Skeletal muscle satellite cell (primary cell): Measurements from ENCODE around the gene IRF2BP2.

Experiments used
- H3K27me3 ChIP-seq: 2 replicates; pipeline ENCODE4 v1.7.0; 2013; ENCODE audit warnings: low read length; ENCODE audit not compliant: control insufficient read depth, insufficient read depth
- H3K36me3 ChIP-seq: 2 replicates; pipeline ENCODE4 v1.7.0; 2013; ENCODE audit warnings: mild to moderate bottlenecking, control low read depth, low read length; ENCODE audit not compliant: insufficient read depth
- H3K4me1 ChIP-seq: 2 replicates; pipeline ENCODE4 v1.7.0; 2013; ENCODE audit warnings: low read length; ENCODE audit not compliant: control insufficient read depth, insufficient read depth
- H3K4me2 ChIP-seq: 2 replicates; pipeline ENCODE4 v1.7.0; 2013; ENCODE audit warnings: mild to moderate bottlenecking, low read length
- H3K4me3 ChIP-seq: 2 replicates; pipeline ENCODE4 v1.7.0; 2013; ENCODE audit warnings: low read length
- H3K9ac ChIP-seq: 2 replicates; pipeline ENCODE4 v1.7.0; 2013; ENCODE audit warnings: mild to moderate bottlenecking, low read depth, low read length, moderate library complexity
- H3K9me3 ChIP-seq: replicated peaks from 2 replicates; pipeline ENCODE4 v1.7.0; 2013; ENCODE audit warnings: mild to moderate bottlenecking, control low read depth, low read length

IRF2BP2 gene

DNA sequence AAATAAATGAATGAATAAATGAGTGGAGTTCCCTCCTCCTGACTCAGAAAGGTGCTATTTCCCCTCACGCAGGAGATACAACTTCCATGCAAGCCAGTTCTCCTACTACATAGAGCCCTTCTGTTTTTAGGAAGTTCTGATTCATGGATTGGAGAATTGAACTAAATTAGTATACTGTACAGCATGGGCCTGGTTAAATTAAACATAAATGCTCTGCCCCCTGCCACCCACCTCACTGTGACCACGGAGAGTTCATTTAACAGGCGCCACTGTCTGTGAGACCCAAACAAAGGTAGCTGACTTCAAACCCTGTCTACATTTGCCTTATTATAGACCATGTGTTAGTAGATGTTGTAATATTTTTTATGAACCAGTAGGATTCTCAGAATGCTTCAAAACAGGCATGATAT is 9.1 kb upstream of the IRF2BP2 start:
- H3K4me1 ChIP-seq, result peaks cover 73% of the 10 kb centered on the region

DNA sequence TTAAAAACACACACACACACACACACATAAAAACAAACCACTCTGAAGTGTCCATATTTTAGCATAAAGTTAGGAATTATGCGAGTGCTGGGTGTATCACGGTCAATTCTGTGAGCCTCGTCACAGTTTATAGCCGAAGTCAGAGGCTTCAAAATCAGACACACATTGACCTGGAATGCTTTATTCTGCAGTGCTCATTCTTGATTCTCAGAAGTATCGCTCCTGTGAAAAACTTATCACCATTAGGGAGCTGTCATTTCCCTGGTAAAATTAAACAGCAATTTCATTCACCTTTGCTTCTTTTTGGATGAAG is 8.7 kb upstream of the IRF2BP2 start:
- no peak overlapping the region for H3K4me3 ChIP-seq
- peak overlapping the region; percentile 80 for H3K9ac ChIP-seq
- peaks cover 77% of the 10 kb centered on the region for H3K4me1 ChIP-seq
- H3K36me3 ChIP-seq, result no peaks in the 10 kb centered on the region
- peak overlapping the region; percentile 42 for H3K4me2 ChIP-seq
- no peaks in the 10 kb centered on the region for H3K9me3 ChIP-seq
- no peaks in the 10 kb centered on the region for H3K27me3 ChIP-seq

More for the DNA sequence above, 9.1 kb upstream of the IRF2BP2 start:
- Histone ChIP-seq H3K36me3 (no peaks in the 10 kb centered on the region), H3K4me2 (peak overlapping the region; percentile 42), H3K9me3 (no peaks in the 10 kb centered on the region), H3K4me3 (no peak overlapping the region), H3K27me3 (no peaks in the 10 kb centered on the region), H3K9ac (peak overlapping the region; percentile 80)

DNA sequence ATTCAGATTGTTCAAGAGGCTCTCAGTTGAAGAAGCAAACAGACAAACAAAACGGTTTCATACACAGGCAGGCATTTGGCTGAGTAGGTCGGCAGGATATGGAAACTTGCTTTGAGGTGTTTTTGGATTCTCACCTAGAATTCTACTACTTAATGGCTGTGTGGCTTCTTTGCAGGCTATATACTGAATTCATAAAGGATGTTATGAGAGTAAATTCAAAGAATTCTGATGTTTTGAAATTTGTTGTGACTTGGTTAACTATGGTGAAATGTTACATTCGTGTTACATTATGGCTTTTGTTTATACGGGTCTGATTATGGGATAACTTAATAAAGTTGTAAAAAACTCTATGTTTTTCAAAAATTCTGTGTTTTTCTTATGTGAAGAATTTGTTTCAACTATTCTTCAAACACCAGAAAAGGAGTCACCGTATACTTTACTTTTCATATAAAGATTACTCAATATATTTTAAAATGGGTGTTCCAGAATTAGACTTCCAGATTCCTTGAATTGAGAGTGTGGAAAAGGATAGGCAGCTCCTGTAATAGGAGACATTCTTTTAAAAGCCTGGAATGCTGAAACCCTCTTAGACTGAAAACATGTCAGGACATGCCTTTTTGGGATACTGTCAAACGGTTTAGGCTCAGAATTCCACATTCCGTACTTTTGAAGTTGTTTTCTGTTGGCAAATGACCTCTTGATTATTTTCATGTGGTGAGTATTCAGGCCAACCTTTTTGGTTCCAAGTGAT is 8.2 kb upstream of the IRF2BP2 start:
- H3K4me2 ChIP-seq, result peak overlapping the region; percentile 42
- no peaks in the 10 kb centered on the region for H3K36me3 ChIP-seq
- H3K9me3 ChIP-seq, result no peaks in the 10 kb centered on the region
- peaks cover 82% of the 10 kb centered on the region for H3K4me1 ChIP-seq
- H3K4me3 ChIP-seq, result no peak overlapping the region
- no peaks in the 10 kb centered on the region for H3K27me3 ChIP-seq
- H3K9ac ChIP-seq, result peak overlapping the region; percentile 80

DNA sequence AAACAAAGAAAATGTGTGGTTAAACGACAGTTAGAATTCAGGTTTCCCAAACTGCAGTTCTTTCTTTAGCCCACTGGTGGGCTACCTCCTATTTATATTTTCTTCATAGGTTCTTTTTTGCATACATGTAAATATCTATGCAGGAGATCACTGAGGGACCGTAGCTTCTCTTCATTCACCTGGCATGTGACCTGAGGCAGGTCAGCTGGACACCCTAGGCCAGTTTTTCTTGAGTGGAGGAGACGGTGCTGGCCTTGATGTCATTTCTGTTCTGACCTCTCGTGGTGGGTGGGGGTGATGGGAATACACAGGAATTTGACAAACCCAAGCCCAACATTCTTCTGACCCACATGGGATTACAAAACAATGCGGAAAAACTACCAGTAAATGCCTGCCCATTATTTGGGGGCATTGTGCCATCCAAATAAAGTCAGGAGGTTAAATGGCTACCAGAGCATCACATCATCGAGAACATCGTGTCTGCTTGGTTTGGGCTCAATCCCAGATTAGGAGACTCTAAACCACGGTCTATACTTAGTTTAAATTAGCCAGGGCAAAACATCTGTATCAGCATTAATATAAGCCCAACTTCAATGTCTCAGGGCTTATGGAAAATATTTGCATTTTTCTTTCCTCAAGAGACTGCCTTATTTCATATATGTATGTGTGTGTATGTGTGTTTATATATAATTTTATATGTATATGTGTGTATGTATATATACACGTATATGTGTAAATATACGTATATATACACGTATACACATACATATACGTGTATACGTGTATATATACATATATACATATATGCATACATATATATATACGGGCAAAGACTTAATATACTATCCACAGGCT is 7.4 kb upstream of the IRF2BP2 start:
- H3K4me2 ChIP-seq, result peak overlapping the region; percentile 42
- H3K4me1 ChIP-seq, result peaks cover 85% of the 10 kb centered on the region
- H3K9me3 ChIP-seq, result no peaks in the 10 kb centered on the region
- no peak overlapping the region for H3K4me3 ChIP-seq
- peak overlapping the region; percentile 80 for H3K9ac ChIP-seq
- H3K27me3 ChIP-seq, result no peaks in the 10 kb centered on the region
- H3K36me3 ChIP-seq, result no peaks in the 10 kb centered on the region

DNA sequence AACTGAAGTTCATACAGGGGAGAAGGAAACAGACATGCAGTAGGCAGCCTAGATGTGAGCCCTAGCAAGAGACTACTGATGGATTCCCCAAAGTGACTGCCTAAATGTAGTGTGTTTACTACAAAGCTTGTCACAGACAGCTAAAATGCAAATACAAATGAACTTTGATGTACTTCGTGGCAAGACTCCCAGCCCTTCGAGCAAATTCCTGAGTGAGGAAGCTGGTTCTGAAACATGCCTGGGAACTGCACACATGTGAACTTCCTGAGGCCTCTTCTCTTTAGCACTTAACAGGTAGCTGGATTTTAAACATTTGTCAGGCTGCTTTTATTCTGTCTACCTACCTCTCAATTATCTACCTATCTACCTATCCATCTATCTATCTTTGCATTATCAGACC is 6.7 kb upstream of the IRF2BP2 start:
- peaks cover 86% of the 10 kb centered on the region for H3K4me1 ChIP-seq
- peak overlapping the region; percentile 77 for H3K9ac ChIP-seq

DNA sequence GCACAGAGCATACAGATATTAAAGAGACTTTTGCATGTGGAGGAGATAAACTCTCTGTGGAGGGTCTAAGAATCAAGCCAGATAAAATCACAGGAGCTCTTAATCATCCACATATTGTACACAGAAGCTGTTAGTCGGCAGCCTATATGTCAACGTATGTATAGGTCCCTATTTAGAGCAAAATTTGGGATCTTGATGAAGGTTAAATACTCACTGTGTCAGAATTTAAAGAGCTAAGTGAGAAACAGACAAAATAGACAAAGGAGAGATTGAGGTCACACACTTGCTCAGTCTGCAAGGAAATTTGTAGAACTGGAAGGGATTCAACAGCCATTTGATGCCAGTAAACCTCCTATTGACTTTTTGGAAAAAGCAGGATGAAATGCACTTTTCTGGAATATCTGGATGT is 4.1 kb upstream of the IRF2BP2 start:
- no peaks in the 10 kb centered on the region for H3K36me3 ChIP-seq
- H3K9ac ChIP-seq, result peak overlapping the region; percentile 98
- no peak overlapping the region for H3K4me3 ChIP-seq
- H3K27me3 ChIP-seq, result no peaks in the 10 kb centered on the region
- H3K4me1 ChIP-seq, result peaks cover 71% of the 10 kb centered on the region
- no peaks in the 10 kb centered on the region for H3K9me3 ChIP-seq
- peak overlapping the region; percentile 74 for H3K4me2 ChIP-seq

More for the DNA sequence above, 6.7 kb upstream of the IRF2BP2 start:
- Histone ChIP-seq H3K9me3 (no peaks in the 10 kb centered on the region), H3K4me3 (no peak overlapping the region), H3K4me2 (peak overlapping the region; percentile 12), H3K36me3 (no peaks in the 10 kb centered on the region), H3K27me3 (no peaks in the 10 kb centered on the region)

DNA sequence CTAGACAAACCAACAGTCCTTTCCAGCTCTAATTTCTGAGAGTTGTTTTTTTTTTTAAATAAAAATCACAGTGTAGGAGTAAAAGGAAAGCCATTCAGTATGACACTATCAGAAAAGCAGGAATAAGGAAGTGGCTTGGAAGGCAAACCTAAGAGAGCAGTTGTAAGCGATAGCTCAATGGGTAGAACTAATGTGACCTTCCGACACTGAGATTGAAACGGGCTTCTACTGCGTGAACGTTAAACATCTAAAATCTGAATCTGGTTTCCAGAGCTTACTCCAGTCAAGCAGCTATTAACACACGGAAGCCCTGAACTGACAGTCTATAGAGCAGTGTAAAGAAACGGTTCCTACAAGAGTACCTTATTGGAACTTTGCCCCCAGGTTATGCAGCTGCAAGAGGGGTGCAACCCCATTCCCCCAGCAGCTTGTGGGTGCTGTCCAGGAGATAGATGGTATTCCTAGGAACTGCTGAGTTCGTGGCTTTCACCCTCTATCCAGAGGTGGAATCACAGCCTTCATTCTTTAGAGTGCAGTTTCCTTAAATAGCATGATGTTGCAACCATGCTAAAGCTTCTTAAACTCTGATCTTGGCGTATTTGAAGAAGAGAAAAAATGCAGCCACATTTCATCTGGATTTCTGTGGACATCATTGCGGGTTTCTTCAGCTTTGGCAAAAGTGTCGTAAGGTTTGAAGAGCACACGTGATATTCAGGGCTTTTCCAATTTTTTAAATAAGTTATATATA is 3.3 kb upstream of the IRF2BP2 start:
- Histone ChIP-seq H3K9ac (peak overlapping the region; percentile 98), H3K4me1 (peaks cover 64% of the 10 kb centered on the region)

DNA sequence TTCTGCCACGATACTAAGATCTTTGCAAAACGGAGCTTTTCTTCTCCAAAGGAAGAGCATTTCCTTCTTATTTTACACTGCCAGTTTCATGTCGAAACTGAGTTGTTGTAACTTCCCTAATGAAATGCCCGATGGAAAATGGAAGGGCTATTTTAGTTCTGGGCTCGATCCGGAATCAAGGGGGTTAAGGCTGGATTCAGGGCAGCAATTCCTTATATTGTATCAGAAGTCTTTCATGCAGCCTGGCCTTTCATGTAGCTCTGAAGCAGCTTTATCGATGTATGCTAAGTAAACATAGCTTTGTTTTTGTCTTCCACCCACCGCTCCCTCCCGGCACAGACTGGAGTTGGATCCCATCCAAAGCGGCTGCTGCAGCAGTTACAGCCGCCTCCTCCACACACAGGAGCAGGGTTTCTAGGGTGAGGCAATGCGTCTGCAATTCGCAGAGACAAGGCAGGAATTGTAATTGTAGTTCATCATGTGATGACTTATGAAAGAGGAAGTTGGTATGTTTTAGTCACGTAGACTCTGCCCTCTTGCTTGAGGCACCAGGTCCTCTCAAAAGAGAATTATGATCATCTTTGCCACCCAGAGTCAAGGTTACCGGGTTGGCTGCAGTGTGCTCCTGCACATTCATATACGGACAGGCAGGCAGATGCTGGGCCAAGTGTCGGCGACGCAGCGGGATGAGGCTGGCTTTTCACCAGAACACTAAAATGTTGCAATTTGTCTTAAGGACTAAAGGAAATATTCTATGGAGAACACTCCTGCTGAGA is 2.6 kb upstream of the IRF2BP2 start:
- peak overlapping the region; percentile 47 for H3K4me3 ChIP-seq
- peak overlapping the region; percentile 74 for H3K4me2 ChIP-seq
- H3K9me3 ChIP-seq, result no peaks in the 10 kb centered on the region
- H3K36me3 ChIP-seq, result peaks cover 13% of the 10 kb centered on the region
- H3K27me3 ChIP-seq, result no peaks in the 10 kb centered on the region
- H3K9ac ChIP-seq, result peak overlapping the region; percentile 98
- peaks cover 56% of the 10 kb centered on the region for H3K4me1 ChIP-seq

More for the DNA sequence above, 3.3 kb upstream of the IRF2BP2 start:
- peak overlapping the region; percentile 74 for H3K4me2 ChIP-seq
- peaks cover 6% of the 10 kb centered on the region for H3K36me3 ChIP-seq
- H3K27me3 ChIP-seq, result no peaks in the 10 kb centered on the region
- H3K4me3 ChIP-seq, result peak overlapping the region; percentile 47
- H3K9me3 ChIP-seq, result no peaks in the 10 kb centered on the region

DNA sequence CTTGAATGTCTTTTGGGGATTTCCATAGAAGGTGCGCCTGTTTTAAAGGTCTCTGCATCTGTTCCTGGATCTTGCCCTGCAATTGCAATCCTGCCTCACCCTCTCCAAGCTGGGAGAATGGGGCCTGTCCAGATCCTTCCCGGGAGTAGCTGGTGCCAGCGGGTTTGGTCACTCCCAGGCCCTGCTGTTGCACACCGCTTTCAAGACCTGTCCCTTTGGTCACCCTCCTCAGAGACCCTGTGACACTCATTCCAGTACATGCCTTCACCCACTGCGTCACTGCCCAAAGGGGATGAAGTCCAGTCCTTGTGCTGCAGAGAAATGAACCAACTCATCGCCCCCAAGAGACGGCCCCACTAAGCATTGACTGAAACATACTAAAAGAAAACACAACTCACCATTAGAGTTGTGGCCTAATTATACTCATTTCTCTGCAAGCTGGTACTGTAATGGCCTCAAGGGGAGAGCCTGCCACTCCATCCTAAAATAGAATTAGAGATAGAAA is 1.9 kb upstream of the IRF2BP2 start:
- H3K4me3 ChIP-seq, result peak overlapping the region; percentile 43
- no peaks in the 10 kb centered on the region for H3K9me3 ChIP-seq
- H3K27me3 ChIP-seq, result no peaks in the 10 kb centered on the region
- peak overlapping the region; percentile 74 for H3K4me2 ChIP-seq
- peaks cover 19% of the 10 kb centered on the region for H3K36me3 ChIP-seq
- peak overlapping the region; percentile 98 for H3K9ac ChIP-seq
- H3K4me1 ChIP-seq, result peaks cover 50% of the 10 kb centered on the region

DNA sequence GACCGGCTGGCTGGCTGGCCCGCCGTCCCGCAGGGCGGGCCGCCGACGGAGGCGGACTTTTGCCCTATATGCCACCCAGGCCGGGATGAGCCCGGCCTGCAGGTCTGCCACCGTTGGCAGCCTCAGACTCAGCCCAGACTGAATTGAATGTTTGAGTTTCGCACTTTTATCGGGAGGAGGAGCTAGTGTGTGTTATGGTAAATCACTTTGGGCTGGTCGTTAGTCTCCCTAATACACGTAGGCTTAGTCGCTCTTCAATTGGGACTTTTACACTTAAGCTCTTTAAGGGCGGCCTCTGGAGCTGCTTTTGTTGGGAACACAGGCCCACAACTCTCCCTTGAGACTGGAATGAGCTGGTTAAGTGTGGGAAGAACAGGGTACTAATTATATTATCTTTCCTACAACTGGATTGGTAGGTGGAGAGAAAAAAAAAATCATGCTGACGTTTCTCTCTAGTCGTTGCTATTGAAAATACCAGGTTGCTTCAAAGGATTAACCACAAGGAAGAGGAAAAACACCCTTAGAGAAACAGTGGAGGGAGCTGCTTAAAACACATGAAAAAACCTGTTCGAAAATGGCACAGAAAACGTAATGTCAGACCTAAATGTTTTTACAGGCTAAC is 1.4 kb upstream of the IRF2BP2 start:
- H3K36me3 ChIP-seq, result peaks cover 25% of the 10 kb centered on the region
- peaks cover 44% of the 10 kb centered on the region for H3K4me1 ChIP-seq
- no peaks in the 10 kb centered on the region for H3K27me3 ChIP-seq
- no peaks in the 10 kb centered on the region for H3K9me3 ChIP-seq
- H3K4me3 ChIP-seq, result peak overlapping the region; percentile 55
- peak overlapping the region; percentile 74 for H3K4me2 ChIP-seq
- H3K9ac ChIP-seq, result peak overlapping the region; percentile 98
